GM23248 (cell line): ENCODE data around the gene AK5.

Source experiments
- EZH2 ChIP-seq: fragments of 200-600 bp; sonication (generic); IDR thresholded peaks from 2 replicates; pipeline ENCODE4 v1.6.1; 2018; ENCODE audit warnings: antibody characterized with exemption, mild to moderate bottlenecking; ENCODE audit not compliant: insufficient read depth, poor library complexity, severe bottlenecking
- EZH2phosphoT487 ChIP-seq: fragments of 200-600 bp; sonication (generic); IDR thresholded peaks from 2 replicates; pipeline ENCODE4 v1.6.1; 2018; ENCODE audit warnings: antibody characterized with exemption, moderate library complexity, mild to moderate bottlenecking, low read depth; ENCODE audit not compliant: insufficient read depth

- no peak for TF ChIP-seq EZH2
- no peak for TF ChIP-seq EZH2phosphoT487
Measured at GRCh38 chr1:77316966-77317365, 35.1 kb downstream of the AK5 start.
